Measurements from ENCODE around the gene HLA-E. TPM values are rescaled to one million over a fixed set of nuclear protein-coding genes. Genes with fewer than 3 reads are reported as not detected.

The HLA-E gene
- 272 and 292 TPM in 2 replicates for total RNA-seq

DNA sequence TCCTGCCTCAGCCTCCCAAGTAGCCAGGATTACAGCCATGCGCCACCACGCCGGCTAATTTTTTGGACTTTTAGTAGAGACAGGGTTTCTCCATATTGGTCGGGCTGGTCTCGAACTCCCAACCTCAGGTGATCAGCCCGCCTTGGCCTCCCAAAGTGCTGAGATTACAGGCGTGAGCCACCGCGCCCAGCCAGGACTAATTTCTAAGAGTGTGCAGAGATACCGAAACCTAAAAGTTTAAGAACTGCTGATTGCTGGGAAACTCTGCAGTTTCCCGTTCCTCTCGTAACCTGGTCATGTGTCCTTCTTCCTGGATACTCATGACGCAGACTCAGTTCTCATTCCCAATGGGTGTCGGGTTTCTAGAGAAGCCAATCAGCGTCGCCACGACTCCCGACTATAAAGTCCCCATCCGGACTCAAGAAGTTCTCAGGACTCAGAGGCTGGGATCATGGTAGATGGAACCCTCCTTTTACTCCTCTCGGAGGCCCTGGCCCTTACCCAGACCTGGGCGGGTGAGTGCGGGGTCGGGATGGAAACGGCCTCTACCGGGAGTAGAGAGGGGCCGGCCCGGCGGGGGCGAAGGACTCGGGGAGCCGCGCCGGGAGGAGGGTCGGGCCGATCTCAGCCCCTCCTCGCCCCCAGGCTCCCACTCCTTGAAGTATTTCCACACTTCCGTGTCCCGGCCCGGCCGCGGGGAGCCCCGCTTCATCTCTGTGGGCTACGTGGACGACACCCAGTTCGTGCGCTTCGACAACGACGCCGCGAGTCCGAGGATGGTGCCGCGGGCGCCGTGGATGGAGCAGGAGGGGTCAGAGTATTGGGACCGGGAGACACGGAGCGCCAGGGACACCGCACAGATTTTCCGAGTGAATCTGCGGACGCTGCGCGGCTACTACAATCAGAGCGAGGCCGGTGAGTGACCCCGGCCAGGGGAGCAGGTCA lies at the start of gene HLA-E:
Gene HLA-E (plus strand): TSS at position 429 of the 945 bp plus-strand sequence. CDS start 23 bp downstream, at position 452.

Other genes with a start within 250 kb of the HLA-E start
- 9.6 and 11.7 TPM in 2 replicates for gene TRIM39, start 162.6 kb upstream of the HLA-E start, total RNA-seq
- 21.3 and 22.2 TPM in 2 replicates for gene RPP21, start 144.4 kb upstream of the HLA-E start, total RNA-seq
- 48.4 and 59.3 TPM in 2 replicates for gene GNL1, start 67.0 kb downstream of the HLA-E start, total RNA-seq
- gene PRR3, start 67.8 kb downstream of the HLA-E start, total RNA-seq, result 7.2 and 8.8 TPM in 2 replicates
- 42.2 and 46.0 TPM in 2 replicates for gene ABCF1, start 81.9 kb downstream of the HLA-E start, total RNA-seq
- 26.8 and 34.5 TPM in 2 replicates for gene PPP1R10, start 127.7 kb downstream of the HLA-E start, total RNA-seq
- gene MRPS18B, start 128.3 kb downstream of the HLA-E start, total RNA-seq, result 70.2 and 80.8 TPM in 2 replicates
- gene ATAT1, start 137.4 kb downstream of the HLA-E start, total RNA-seq, result 3.2 and 5.1 TPM in 2 replicates
- 3.3 and 4.2 TPM in 2 replicates for gene C6orf136, start 157.6 kb downstream of the HLA-E start, total RNA-seq
- 26.4 and 29.7 TPM in 2 replicates for gene DHX16, start 183.5 kb downstream of the HLA-E start, total RNA-seq
- 95.6 and 113 TPM in 2 replicates for gene PPP1R18, start 197.1 kb downstream of the HLA-E start, total RNA-seq
- 2.9 and 5.1 TPM in 2 replicates for gene NRM, start 201.5 kb downstream of the HLA-E start, total RNA-seq
- 6.5 and 8.5 TPM in 2 replicates for gene MDC1, start 227.8 kb downstream of the HLA-E start, total RNA-seq
- gene TUBB, start 230.8 kb downstream of the HLA-E start, total RNA-seq, result 662 and 771 TPM in 2 replicates

Data from hair follicle dermal papilla cell (primary cell).